GM19468 (cell line): Measurements from ENCODE around the gene LRRC49.

Source experiments
- ATAC-seq: cut with Tn5 transposase; IDR thresholded peaks from one replicate; pipeline ENCODE4 v1.9.1; 2021; ENCODE audit warnings: mild to moderate bottlenecking, moderate library complexity, moderate number of reproducible peaks; ENCODE audit not compliant: unreplicated experiment; ENCODE audit errors: extremely low read depth

The LRRC49 gene

GRCh38 chr15:71080705-71081104 is 188.1 kb downstream of the LRRC49 start:
- no peak for ATAC-seq

- ATAC-seq: no peak
These were observed 190.2 kb downstream of the LRRC49 start for GRCh38 chr15:71082803-71083202.

GRCh38 chr15:71083349-71083748 is 190.7 kb downstream of the LRRC49 start:
- ATAC-seq: no peak

- ATAC-seq: no peak
These were observed 191.6 kb downstream of the LRRC49 start for GRCh38 chr15:71084264-71084663.

- ATAC-seq: no peak
These were observed 193.2 kb downstream of the LRRC49 start for GRCh38 chr15:71085809-71086208.

- no peak for ATAC-seq
These were observed 195.5 kb downstream of the LRRC49 start for GRCh38 chr15:71088155-71088554.

- ATAC-seq: no peak
These were observed 196.1 kb downstream of the LRRC49 start for GRCh38 chr15:71088683-71089082.

- no peak for ATAC-seq
These were observed 197.2 kb downstream of the LRRC49 start for GRCh38 chr15:71089801-71090200.

- no peak for ATAC-seq
These were observed 199.0 kb downstream of the LRRC49 start for GRCh38 chr15:71091601-71092000.

- ATAC-seq: no peak
These were observed 199.5 kb downstream of the LRRC49 start for GRCh38 chr15:71092056-71092600.

- ATAC-seq: no peak
These were observed 200.7 kb downstream of the LRRC49 start for GRCh38 chr15:71093054-71094024.

- ATAC-seq: no peak
These were observed 201.5 kb downstream of the LRRC49 start for GRCh38 chr15:71094137-71094536.

GRCh38 chr15:71096676-71097075 is 204.1 kb downstream of the LRRC49 start:
- ATAC-seq: no peak

- ATAC-seq: no peak
These were observed 205.3 kb downstream of the LRRC49 start for GRCh38 chr15:71097890-71098289.

- no peak for ATAC-seq
These were observed 206.3 kb downstream of the LRRC49 start for GRCh38 chr15:71098920-71099319.
